AG04449 (cell line): Measurements from ENCODE around the gene APAF1.

ENCODE experiments used
- CTCF ChIA-PET: fragments of 350-600 bp; formaldehyde crosslinking; extraction: SDS; loops from one replicate; lab custom pipeline; 2021; ENCODE audit warnings: antibody characterized with exemption; lab: Yijun Ruan, JAX
- POLR2A ChIA-PET: fragments of 400-600, 350-600 bp; formaldehyde crosslinking; extraction: SDS; loops from one replicate; lab custom pipeline; 2020; ENCODE audit warnings: antibody characterized with exemption, inconsistent platforms; lab: Yijun Ruan, JAX
- DNase-seq: peaks from one replicate; pipeline ENCODE4 v3.0.0-alpha.2; 2010; ENCODE audit warnings: low read depth, low spot score
- H3K4me3 ChIP-seq: 2 replicates; pipeline ENCODE4 v1.5.1; 2011; ENCODE audit warnings: low read depth, mild to moderate bottlenecking, control low read depth, low read length
- TF ChIP-seq, protein P1 (sequence below): IDR thresholded peaks from one replicate; pipeline ENCODE4 v1.5.1; 2011; ENCODE audit warnings: mild to moderate bottlenecking, moderate library complexity, low read length, control low read depth, inconsistent platforms; ENCODE audit not compliant: insufficient read depth; ENCODE audit errors: missing control alignments

Gene APAF1

DNA sequence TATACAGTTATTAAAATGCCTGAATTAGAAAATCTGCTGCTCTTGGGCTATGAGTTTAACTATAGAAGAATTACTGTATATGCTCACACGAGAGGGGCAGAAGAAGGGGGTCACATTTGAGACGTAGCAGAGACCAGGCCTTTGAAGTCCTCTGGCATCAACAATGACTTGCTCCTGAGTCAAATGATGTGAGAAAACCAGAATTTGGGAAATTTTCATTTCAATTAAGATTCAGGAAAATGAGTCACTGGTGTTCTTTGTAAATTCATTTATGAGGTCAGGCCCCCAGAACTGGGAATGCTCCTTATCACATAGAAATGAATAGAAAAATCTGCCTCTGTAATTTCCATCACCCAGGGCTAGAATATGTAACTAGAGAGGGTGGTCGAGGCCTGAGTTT, 92.9 kb downstream of the APAF1 start:
- H3K4me3 ChIP-seq: no peak overlapping the region
- DNase-seq: no peak
- ChIA-PET POLR2A (no interaction called here), CTCF (interaction anchor here (1.8 kb wide), 1 partner anchor 13 kb away, joined by 7 read pairs; no protein-coding TSS in a partner anchor)
- TF ChIP-seq, protein P1, sequence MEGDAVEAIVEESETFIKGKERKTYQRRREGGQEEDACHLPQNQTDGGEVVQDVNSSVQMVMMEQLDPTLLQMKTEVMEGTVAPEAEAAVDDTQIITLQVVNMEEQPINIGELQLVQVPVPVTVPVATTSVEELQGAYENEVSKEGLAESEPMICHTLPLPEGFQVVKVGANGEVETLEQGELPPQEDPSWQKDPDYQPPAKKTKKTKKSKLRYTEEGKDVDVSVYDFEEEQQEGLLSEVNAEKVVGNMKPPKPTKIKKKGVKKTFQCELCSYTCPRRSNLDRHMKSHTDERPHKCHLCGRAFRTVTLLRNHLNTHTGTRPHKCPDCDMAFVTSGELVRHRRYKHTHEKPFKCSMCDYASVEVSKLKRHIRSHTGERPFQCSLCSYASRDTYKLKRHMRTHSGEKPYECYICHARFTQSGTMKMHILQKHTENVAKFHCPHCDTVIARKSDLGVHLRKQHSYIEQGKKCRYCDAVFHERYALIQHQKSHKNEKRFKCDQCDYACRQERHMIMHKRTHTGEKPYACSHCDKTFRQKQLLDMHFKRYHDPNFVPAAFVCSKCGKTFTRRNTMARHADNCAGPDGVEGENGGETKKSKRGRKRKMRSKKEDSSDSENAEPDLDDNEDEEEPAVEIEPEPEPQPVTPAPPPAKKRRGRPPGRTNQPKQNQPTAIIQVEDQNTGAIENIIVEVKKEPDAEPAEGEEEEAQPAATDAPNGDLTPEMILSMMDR: no peak

DNA sequence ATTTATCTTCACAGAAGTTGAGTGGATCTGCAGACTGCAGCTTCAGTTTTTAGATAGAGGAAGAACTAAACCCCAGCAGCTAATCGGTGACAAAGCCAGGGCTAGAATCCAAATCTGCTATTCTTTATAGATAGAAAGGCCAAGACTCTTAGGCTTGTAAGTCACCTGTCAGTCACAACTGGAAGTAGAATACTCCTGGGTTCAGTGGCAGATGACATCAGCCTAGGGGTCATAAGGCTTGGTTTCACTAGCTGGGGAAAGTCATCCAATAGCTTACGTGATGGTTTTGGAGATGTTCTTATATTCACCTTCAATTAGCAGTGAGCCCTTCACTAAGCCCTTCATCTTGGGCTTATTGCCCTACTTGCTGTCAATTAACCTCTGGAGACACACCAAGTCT, 93.4 kb downstream of the APAF1 start:
- POLR2A ChIA-PET: no interaction called here
- DNase-seq: no peak
- CTCF ChIA-PET: interaction anchor here (0.7 to 1.8 kb wide), 4 partner anchors 8 to 39 kb away, joined by 3 to 7 read pairs (median 4); no protein-coding TSS in a partner anchor
- no peak overlapping the region for H3K4me3 ChIP-seq
- TF ChIP-seq, protein P1: no peak

DNA sequence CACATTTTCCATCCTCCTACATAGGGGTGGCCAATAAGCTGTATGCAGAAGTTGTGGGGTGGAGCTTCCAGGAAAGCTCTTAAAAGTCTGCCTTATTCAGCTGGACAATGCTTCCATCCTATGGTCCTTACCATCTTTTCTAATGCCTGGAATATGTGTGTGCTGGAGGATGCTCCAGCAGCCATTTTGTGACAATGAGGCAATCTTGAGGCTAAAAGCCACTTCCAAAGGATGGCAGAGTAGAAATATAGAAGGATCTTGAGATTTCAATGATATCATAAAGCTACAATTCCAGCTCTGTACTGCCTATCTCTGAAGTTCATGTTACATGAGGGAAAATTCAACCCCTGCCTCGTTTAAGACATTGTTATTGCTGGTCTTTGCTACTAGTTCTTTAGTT, 95.7 kb downstream of the APAF1 start:
- ChIA-PET CTCF (interaction anchor here (1.0 to 2.0 kb wide), 3 partner anchors 9 to 15 kb away, joined by 3 to 4 read pairs (median 4); no protein-coding TSS in a partner anchor), POLR2A (interaction anchor here (0.6 kb wide), 1 partner anchor 137 kb away, joined by 4 read pairs; no protein-coding TSS in a partner anchor)

DNA sequence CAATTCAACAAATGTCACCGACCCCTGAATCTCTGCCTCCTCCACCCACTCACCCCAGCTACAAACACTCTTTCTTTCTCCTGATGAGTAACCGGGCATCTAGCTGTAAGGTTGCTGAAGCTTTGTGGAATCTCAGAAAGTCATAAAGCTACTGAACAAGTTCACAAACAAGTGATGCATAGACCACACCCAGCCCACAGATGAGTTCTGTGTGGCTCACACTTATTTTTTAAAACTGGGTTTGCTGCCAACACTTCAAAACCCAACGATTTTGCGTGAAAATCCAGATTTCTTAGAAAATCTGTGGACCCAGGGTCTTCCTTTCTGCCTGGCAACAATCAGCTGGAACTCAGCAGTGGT, 96.1 kb downstream of the APAF1 start:
- TF ChIP-seq, protein P1: no peak
- H3K4me3 ChIP-seq: no peak overlapping the region
- ChIA-PET POLR2A (no interaction called here), CTCF (interaction anchor here (1.0 to 2.0 kb wide), 3 partner anchors 9 to 16 kb away, joined by 3 to 4 read pairs (median 3); no protein-coding TSS in a partner anchor)
- DNase-seq: no peak

More for the DNA sequence above, 95.7 kb downstream of the APAF1 start:
- DNase-seq: no peak
- TF ChIP-seq, protein P1: no peak
- H3K4me3 ChIP-seq: no peak overlapping the region

DNA sequence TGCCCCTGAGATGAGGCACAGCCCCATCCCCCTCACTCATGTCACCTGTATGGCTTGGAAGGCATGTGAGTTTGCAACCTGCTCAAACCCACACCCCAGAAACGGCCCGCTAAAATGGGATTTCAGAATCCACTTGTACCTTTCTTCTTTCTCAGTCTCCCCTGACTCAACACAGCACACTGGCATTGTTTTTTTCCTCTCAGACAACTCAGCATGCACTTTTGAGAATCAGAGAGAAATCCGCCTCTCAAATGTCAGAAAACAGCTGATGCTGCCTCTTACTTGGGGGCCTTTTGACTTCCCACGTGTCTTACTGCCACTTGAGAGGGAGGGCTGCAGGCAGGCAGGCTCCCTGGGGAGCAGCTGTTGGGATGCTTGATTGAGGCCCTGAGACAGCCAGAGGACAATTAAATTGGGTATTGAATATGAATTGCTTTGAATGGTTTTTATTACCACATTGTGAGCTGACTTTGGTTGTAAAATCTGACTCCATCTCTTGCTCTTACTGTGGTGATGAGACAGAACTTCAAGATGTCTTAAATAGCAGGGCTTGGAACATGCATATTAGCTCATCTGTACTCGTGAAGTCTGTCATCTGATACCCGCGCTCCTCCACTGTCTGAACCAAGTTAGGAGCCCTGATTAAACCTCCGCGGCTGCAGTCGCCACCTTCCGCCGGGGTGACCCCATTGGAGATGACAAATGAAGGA, 96.6 kb downstream of the APAF1 start:
- DNase-seq: no peak
- ChIA-PET CTCF (interaction anchor here (0.9 to 2.0 kb wide), 7 partner anchors 8 to 257 kb away, joined by 3 to 4 read pairs (median 3); no protein-coding TSS in a partner anchor), POLR2A (no interaction called here)
- TF ChIP-seq, protein P1: no peak
- H3K4me3 ChIP-seq: no peak overlapping the region

DNA sequence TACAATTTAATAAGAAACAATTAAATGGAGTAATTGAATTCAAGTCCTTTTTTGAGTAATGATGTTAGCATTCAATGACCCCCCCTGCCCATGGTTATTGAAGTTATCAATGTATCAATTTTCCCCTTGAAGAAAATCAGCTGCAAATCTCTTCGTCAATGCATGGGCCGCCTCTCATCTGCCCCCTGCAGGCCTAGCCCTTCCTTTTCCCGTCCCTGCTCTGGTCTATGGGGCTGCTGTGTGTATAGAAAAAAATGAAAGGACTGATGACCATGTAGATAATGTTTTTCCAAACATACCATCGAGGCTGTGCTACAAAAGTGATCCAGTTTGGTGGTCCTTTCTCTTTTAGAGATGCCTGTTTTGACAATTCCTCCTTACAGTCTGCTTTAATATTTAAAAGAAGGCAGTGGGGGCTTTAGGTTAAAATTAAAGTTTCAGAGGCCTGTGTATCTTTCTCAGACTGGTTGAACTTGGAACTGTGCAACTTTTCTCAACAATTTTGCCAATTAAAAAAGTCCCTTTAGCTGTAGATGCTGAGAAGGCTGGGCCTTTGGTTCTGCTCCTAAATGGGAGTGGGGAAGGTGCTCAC, 98.4 kb downstream of the APAF1 start:
- no peak overlapping the region for H3K4me3 ChIP-seq
- ChIA-PET POLR2A (no interaction called here), CTCF (no interaction called here)
- DNase-seq: no peak
- TF ChIP-seq, protein P1: no peak
